Mesenchymal stem cell (in vitro differentiated cells and primary cell): ENCODE results near the gene PCAT6.

Experiments
- DNase-seq: peaks from one replicate; pipeline ENCODE4 v3.0.0-alpha.2; 2013
- H2AFZ ChIP-seq: one replicate; pipeline ENCODE4 v1.6.1; 2013; ENCODE audit warnings: low read depth, mild to moderate bottlenecking, control low read depth, inconsistent platforms, low read length, moderate library complexity
- H2AK5ac ChIP-seq: 2 replicates; pipeline ENCODE4 v1.6.1; 2013; ENCODE audit warnings: low read length, moderate library complexity, mild to moderate bottlenecking, inconsistent platforms; ENCODE audit not compliant: severe bottlenecking
- H2BK120ac ChIP-seq: one replicate; pipeline ENCODE4 v1.6.1; 2013; ENCODE audit warnings: low read depth, mild to moderate bottlenecking, inconsistent platforms, low read length, moderate library complexity
- H2BK12ac ChIP-seq, 2 experiments: one replicate each; pipeline ENCODE4 v1.6.1; 2013; ENCODE audit warnings: inconsistent platforms in 2 of 2, low read length in 2 of 2, mild to moderate bottlenecking in 2 of 2, moderate library complexity in 2 of 2, control low read depth in 1 of 2
- H2BK15ac ChIP-seq: one replicate; pipeline ENCODE4 v1.6.1; 2013; ENCODE audit warnings: mild to moderate bottlenecking, low read depth, inconsistent platforms; ENCODE audit not compliant: poor library complexity, severe bottlenecking
- H2BK5ac ChIP-seq: 2 replicates; pipeline ENCODE4 v1.6.1; 2013; ENCODE audit warnings: low read depth, mild to moderate bottlenecking, low read length, control low read depth, inconsistent platforms; ENCODE audit not compliant: poor library complexity, severe bottlenecking
- H3K14ac ChIP-seq, 2 experiments: one replicate each; pipeline ENCODE4 v1.6.1; 2013; ENCODE audit warnings: inconsistent platforms in 2 of 2, low read length in 2 of 2, control low read depth in 1 of 2, mild to moderate bottlenecking in 1 of 2, moderate library complexity in 1 of 2
- H3K18ac ChIP-seq, 2 experiments: one replicate each; pipeline ENCODE4 v1.6.1; 2013; ENCODE audit warnings: inconsistent platforms in 2 of 2, low read length in 2 of 2, control low read depth in 1 of 2, low read depth in 1 of 2, mild to moderate bottlenecking in 1 of 2
- H3K23ac ChIP-seq, 2 experiments: one replicate each; pipeline ENCODE4 v1.6.1; 2013; ENCODE audit warnings: inconsistent platforms in 2 of 2, low read length in 2 of 2, mild to moderate bottlenecking in 2 of 2, moderate library complexity in 2 of 2, control low read depth in 1 of 2
- H3K27ac ChIP-seq: 2 replicates; pipeline ENCODE4 v1.5.1; 2013; ENCODE audit warnings: mild to moderate bottlenecking, moderate library complexity, low read length, control low read depth, inconsistent platforms; ENCODE audit not compliant: poor library complexity, severe bottlenecking
- H3K27me3 ChIP-seq, 2 experiments: 2 replicates each; pipeline versions ENCODE4 v1.6.1 to v1.7.0; 2013; ENCODE audit warnings: low read length in 2 of 2, mild to moderate bottlenecking in 2 of 2, moderate library complexity in 2 of 2, control low read depth in 1 of 2, inconsistent platforms in 1 of 2; ENCODE audit not compliant: control insufficient read depth in 1 of 2, insufficient read depth in 1 of 2
- H3K36me3 ChIP-seq, 2 experiments: 2 replicates each; pipeline versions ENCODE4 v1.6.1 to v1.7.0; 2013; ENCODE audit warnings: low read length in 2 of 2, control low read depth in 1 of 2, inconsistent platforms in 1 of 2, low read depth in 1 of 2, mild to moderate bottlenecking in 1 of 2; ENCODE audit not compliant: insufficient read depth in 2 of 2, control insufficient read depth in 1 of 2
- H3K4ac ChIP-seq, 2 experiments: one replicate each; pipeline ENCODE4 v1.6.1; 2013; ENCODE audit warnings: inconsistent platforms in 2 of 2, low read length in 2 of 2, mild to moderate bottlenecking in 2 of 2, moderate library complexity in 2 of 2, control low read depth in 1 of 2, low read depth in 1 of 2
- H3K4me1 ChIP-seq: 2 replicates; pipeline ENCODE4 v1.6.1; 2013; ENCODE audit warnings: low read depth, low read length, control low read depth; ENCODE audit not compliant: control insufficient read depth, insufficient read depth
- H3K4me2 ChIP-seq: 2 replicates; pipeline ENCODE4 v1.6.1; 2013; ENCODE audit warnings: low read length, mild to moderate bottlenecking, inconsistent platforms; ENCODE audit not compliant: poor library complexity, severe bottlenecking
- H3K4me3 ChIP-seq, 2 experiments: 2 replicates each; pipeline versions ENCODE4 v1.5.1 to v1.7.0; 2013; ENCODE audit warnings: low read length in 2 of 2, mild to moderate bottlenecking in 2 of 2, control low read depth in 1 of 2, low read depth in 1 of 2; ENCODE audit not compliant: insufficient read depth in 1 of 2
- H3K79me1 ChIP-seq: replicated peaks from 2 replicates; pipeline ENCODE4 v1.6.1; 2013; ENCODE audit warnings: mild to moderate bottlenecking, control low read depth, low read length, inconsistent platforms; ENCODE audit not compliant: poor library complexity, severe bottlenecking
- H3K9ac ChIP-seq: 2 replicates; pipeline ENCODE4 v1.7.0; 2013; ENCODE audit warnings: mild to moderate bottlenecking, low read length, moderate library complexity
- H3K9me3 ChIP-seq: 2 replicates; pipeline ENCODE4 v1.7.0; 2013; ENCODE audit warnings: mild to moderate bottlenecking, low read length; ENCODE audit not compliant: control insufficient read depth
- H4K8ac ChIP-seq: one replicate; pipeline ENCODE4 v1.6.1; 2013; ENCODE audit warnings: inconsistent platforms, mild to moderate bottlenecking, low read length, moderate library complexity
- H4K91ac ChIP-seq: one replicate; pipeline ENCODE4 v1.6.1; 2013; ENCODE audit warnings: mild to moderate bottlenecking, low read length, inconsistent platforms
- WGBS: methylation state at CpG from one replicate; pipeline ENCODE4 v1.1.7; 2013; ENCODE audit warnings: mixed read lengths; 5-methylcytosine and 5-hydroxymethylcytosine counted together

Gene PCAT6

GRCh38 chr1:202806845-202807450 is 3.8 kb upstream of the PCAT6 start:
- Histone ChIP-seq H2AK5ac (peak overlapping the region; percentile 73), H2BK15ac (peak overlapping the region; percentile 94), H2BK5ac (no peak overlapping the region), H3K4me2 (peak overlapping the region; percentile 46), H2BK12ac (peak overlapping the region in 1 of 2 experiments; percentile 60), H4K91ac (peak overlapping the region; percentile 85), H3K14ac (peak overlapping the region; percentile 92 to 99), H3K27me3 (no peaks in the 10 kb centered on the region), H4K8ac (peak overlapping the region; percentile 85), H3K4ac (peak overlapping the region; percentile 1 to 86), H3K4me3 (peak overlapping the region; percentile 90 to 92), H3K4me1 (peaks cover 15% of the 10 kb centered on the region), H2BK120ac (peak overlapping the region; percentile 85), H3K18ac (peak overlapping the region; percentile 80 to 94), H3K79me1 (peaks cover 5% of the 10 kb centered on the region), H3K9ac (peak overlapping the region; percentile 95), H3K9me3 (no peaks in the 10 kb centered on the region), H2AFZ (no peak overlapping the region), H3K23ac (peak overlapping the region in 1 of 2 experiments; percentile 66), H3K27ac (peak overlapping the region; percentile 22), H3K36me3 (no peaks in the 10 kb centered on the region)
- WGBS = 0% methylated on average over 33 of the region's 51 CpGs
- DNase-seq = peak; percentile 29

- Histone ChIP-seq H2BK12ac (no peak overlapping the region), H3K27me3 (no peaks in the 10 kb centered on the region), H2BK5ac (peak overlapping the region; percentile 71), H3K4ac (peak overlapping the region in 1 of 2 experiments; percentile 98), H2AFZ (no peak overlapping the region), H3K9ac (peak overlapping the region; percentile 95), H3K4me2 (peak overlapping the region; percentile 46), H3K4me1 (peaks cover 20% of the 10 kb centered on the region), H3K27ac (no peak overlapping the region), H4K91ac (peak overlapping the region; percentile 74), H3K14ac (peak overlapping the region; percentile 92 to 95), H3K4me3 (peak overlapping the region; percentile 90 to 92), H2AK5ac (no peak overlapping the region), H3K36me3 (no peaks in the 10 kb centered on the region), H3K9me3 (no peaks in the 10 kb centered on the region), H3K23ac (peak overlapping the region; percentile 20 to 97), H2BK15ac (peak overlapping the region; percentile 94), H3K79me1 (peaks cover 10% of the 10 kb centered on the region), H4K8ac (peak overlapping the region; percentile 85), H2BK120ac (peak overlapping the region; percentile 85), H3K18ac (peak overlapping the region; percentile 93 to 99)
- peak; percentile 39 for DNase-seq
- WGBS = under 1% methylated on average over 36 of the region's 45 CpGs
Measured at GRCh38 chr1:202807451-202807925, 3.3 kb upstream of the PCAT6 start.

- Histone ChIP-seq H3K27ac (peak within 1 kb of the TSS; percentile 72), H3K4me2 (peak within 1 kb of the TSS; percentile 69), H3K4ac (peak within 1 kb of the TSS; percentile 88 to 98), H3K9me3 (no peaks in the 10 kb centered on the region), H2AK5ac (no peak within 1 kb of the TSS), H3K36me3 (no peaks in the 10 kb centered on the region), H3K27me3 (no peaks in the 10 kb centered on the region), H2BK5ac (peak within 1 kb of the TSS; percentile 71), H4K8ac (peak within 1 kb of the TSS; percentile 85), H3K23ac (peak within 1 kb of the TSS; percentile 20 to 97), H3K9ac (peak within 1 kb of the TSS; percentile 95), H3K14ac (peak within 1 kb of the TSS; percentile 92 to 95), H2BK15ac (peak within 1 kb of the TSS; percentile 94), H2AFZ (peak within 1 kb of the TSS; percentile 29), H3K4me1 (peaks cover 20% of the 10 kb centered on the region), H4K91ac (peak within 1 kb of the TSS; percentile 83), H3K18ac (peak within 1 kb of the TSS; percentile 93 to 99), H2BK120ac (peak within 1 kb of the TSS; percentile 85), H3K79me1 (peaks cover 10% of the 10 kb centered on the region), H3K4me3 (peak within 1 kb of the TSS; percentile 90 to 92), H2BK12ac (peak within 1 kb of the TSS in 1 of 2 experiments; percentile 83)
- under 1% methylated on average over 54 of the region's 84 CpGs for WGBS
- peak; percentile 74 for DNase-seq
Measured at GRCh38 chr1:202807926-202808757, 2.6 kb upstream of the PCAT6 start, which contains the start of gene KDM5B. KDM5B (minus strand) TSS chr1:202808421; CDS start chr1:202808305, 116 bp downstream.
